PC-9 (cell line): ENCODE results near the gene ESRP2. TPM values are rescaled to one million over a fixed set of nuclear protein-coding genes. Genes with fewer than 3 reads are reported as not detected.

Experiments used
- BruUV-seq: library from RNA; stranded (reverse); fragments of 400-500 nt; replicated peaks from 2 replicates; lab custom pipeline; 2021; lab: Mats Ljungman, UMichigan
- CTCF ChIA-PET: fragments of 300-600 bp; sonication (Branson Sonifier 250); formaldehyde crosslinking; loops from one replicate; lab custom pipeline; 2022; ENCODE audit warnings: antibody characterized with exemption; lab: Charles Lee
- POLR2A ChIA-PET: fragments of 300-600 bp; sonication (Branson Sonifier 250); formaldehyde crosslinking; loops from one replicate; lab custom pipeline; 2022; ENCODE audit warnings: antibody characterized with exemption; ENCODE audit not compliant: unreplicated experiment; lab: Charles Lee
- DNase-seq, 2 experiments: peaks; one replicate each; pipeline versions ENCODE4 v3.0.0 to v3.0.0-alpha.2; 2015 to 2022; ENCODE audit warnings: mixed read lengths in 1 of 2
- H2AFZ ChIP-seq: fragments of 200-600 bp; sonication (generic); 2 replicates; pipeline ENCODE4 v1.8.1; 2017; ENCODE audit warnings: antibody characterized with exemption
- H3F3A ChIP-seq: fragments of 200-600 bp; sonication (generic); 2 replicates; pipeline ENCODE4 v1.8.1; 2017; ENCODE audit warnings: antibody characterized with exemption, mild to moderate bottlenecking, low read depth; ENCODE audit not compliant: insufficient read depth
- H3K27ac ChIP-seq: fragments of 200-600 bp; sonication (generic); 2 replicates; pipeline ENCODE4 v1.6.1; 2016; ENCODE audit warnings: mixed run types
- H3K27me3 ChIP-seq: fragments of 200-600 bp; sonication (generic); 2 replicates; pipeline ENCODE4 v1.6.1; 2016; ENCODE audit warnings: low read depth, mixed run types; ENCODE audit not compliant: insufficient read depth
- H3K36me3 ChIP-seq: fragments of 200-600 bp; sonication (generic); 2 replicates; pipeline ENCODE4 v1.6.1; 2016; ENCODE audit warnings: low read depth, mixed run types
- H3K4me1 ChIP-seq: fragments of 200-600 bp; sonication (generic); replicated peaks from 2 replicates; pipeline ENCODE4 v1.6.1; 2016; ENCODE audit warnings: mixed run types; ENCODE audit not compliant: insufficient read depth
- H3K4me2 ChIP-seq: fragments of 200-600 bp; sonication (generic); 2 replicates; pipeline ENCODE4 v1.6.1; 2017; ENCODE audit warnings: mixed run types
- H3K4me3 ChIP-seq: fragments of 200-600 bp; sonication (generic); 2 replicates; pipeline ENCODE4 v1.6.1; 2016; ENCODE audit warnings: mixed run types
- H3K79me2 ChIP-seq: fragments of 200-600 bp; sonication (generic); 2 replicates; pipeline ENCODE4 v1.6.1; 2017; ENCODE audit warnings: low read depth, mixed run types
- H3K9me2 ChIP-seq: fragments of 200-600 bp; sonication (generic); 2 replicates; pipeline ENCODE4 v1.8.1; 2017; ENCODE audit warnings: mild to moderate bottlenecking; ENCODE audit not compliant: insufficient read depth
- H3K9me3 ChIP-seq: fragments of 200-600 bp; sonication (generic); 2 replicates; pipeline ENCODE4 v1.8.1; 2016; ENCODE audit warnings: low read depth; ENCODE audit not compliant: insufficient read depth
- H4K20me1 ChIP-seq: fragments of 200-600 bp; sonication (generic); 2 replicates; pipeline ENCODE4 v1.8.1; 2017; ENCODE audit not compliant: insufficient read depth
- CTCF ChIP-seq: fragments of 200-600 bp; sonication (generic); conservative IDR thresholded peaks from 2 replicates; pipeline ENCODE4 v1.6.1; 2017; ENCODE audit warnings: mixed run types, antibody characterized with exemption, mild to moderate bottlenecking, moderate library complexity
- EZH2 ChIP-seq: fragments of 200-600 bp; sonication (generic); IDR thresholded peaks from 2 replicates; pipeline ENCODE4 v1.8.0; 2017; ENCODE audit warnings: antibody characterized with exemption, low read depth
- intact Hi-C: fragments of 100-400 bp; cut with micrococcal nuclease; formaldehyde crosslinking; loops from one replicate; pipeline ENCODE4 v1.10.0; 2022; ENCODE audit not compliant: unreplicated experiment
- microRNA-seq: library from miRNA; unstranded; fragments of <30 nt; microRNA quantifications from one replicate; pipeline ENCODE4 v1.2.0, GENCODE V29; 2021; ENCODE audit warnings: borderline number of aligned reads, borderline replicate concordance
- total RNA-seq: library from RNA; stranded (reverse); gene quantifications from 2 replicates; pipeline ENCODE4 v1.2.3, GENCODE V29; 2021

The ESRP2 gene
- total RNA-seq, 1 experiment from 2014 or later: 45.0 TPM

DNA sequence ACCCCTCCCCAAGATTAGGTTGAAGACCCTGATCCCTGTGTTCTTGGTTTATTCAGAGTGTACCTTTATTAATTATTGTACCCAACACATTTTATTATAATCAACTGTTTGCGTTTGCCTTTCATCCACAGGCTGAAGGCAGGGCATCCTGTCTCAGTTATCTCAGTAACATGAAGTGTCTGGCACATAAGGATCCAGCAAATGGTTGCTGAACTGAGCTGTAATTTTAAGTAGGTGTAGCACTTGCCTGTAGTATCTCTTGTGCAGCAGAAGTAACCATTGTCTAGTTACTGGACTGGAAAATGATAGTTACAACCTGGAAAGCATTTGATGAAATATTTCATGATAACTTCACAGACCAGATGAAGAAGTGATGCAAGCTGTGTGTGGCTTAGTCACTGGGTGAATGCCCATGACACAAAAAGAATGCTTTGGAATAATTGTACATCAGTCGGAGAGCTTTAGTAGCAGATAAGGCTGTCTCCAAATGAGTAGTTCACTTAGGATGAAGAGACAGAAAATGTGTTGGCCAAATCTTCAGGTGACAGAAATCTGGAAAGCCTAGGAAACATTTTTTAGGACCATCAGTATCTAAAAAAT is 56.6 kb downstream of the ESRP2 start:
- Histone ChIP-seq H3K27me3 (no peaks in the 10 kb centered on the region), H3K4me1 (no peaks in the 10 kb centered on the region), H3K79me2 (no peaks in the 10 kb centered on the region), H3F3A (0 out of 2 replicates have a peak, but pooled peaks cover 7% of the 10 kb centered on the region), H2AFZ (no peak overlapping the region), H3K4me2 (no peak overlapping the region), H3K9me2 (no peaks in the 10 kb centered on the region), H3K36me3 (0 out of 2 replicates have a peak, but pooled peaks cover 4% of the 10 kb centered on the region), H4K20me1 (no peaks in the 10 kb centered on the region), H3K27ac (no peak overlapping the region), H3K9me3 (no peaks in the 10 kb centered on the region), H3K4me3 (no peak overlapping the region)
- intact Hi-C loops: no loop called here
- BruUV-seq: no TSS peak
- CTCF ChIA-PET: no interaction called here
- POLR2A ChIA-PET: no interaction called here
- DNase-seq: no peak
- TF ChIP-seq CTCF (no peak), EZH2 (no peak)

Small RNA genes lying within 50 kb of the gene (microRNA-seq; reads per million reads assigned to microRNA genes)
- gene MIR6773: not detected

Other genes starting within 250 kb of the ESRP2 start
- not detected in 2 replicates for gene DPEP2, start 236.6 kb downstream of the ESRP2 start, total RNA-seq
- gene DPEP2NB, start 220.2 kb downstream of the ESRP2 start, total RNA-seq: not detected in 2 replicates
- 6.3 and 7.5 TPM in 2 replicates for gene DDX28, start 212.9 kb downstream of the ESRP2 start, total RNA-seq
- 25.4 and 29.7 TPM in 2 replicates for gene DUS2, start 212.8 kb downstream of the ESRP2 start, total RNA-seq
- 37.2 and 43.7 TPM in 2 replicates for gene NFATC3, start 150.8 kb downstream of the ESRP2 start, total RNA-seq
- 13.4 and 14.0 TPM in 2 replicates for gene PLA2G15, start 9.2 kb upstream of the ESRP2 start, total RNA-seq
- gene SLC7A6, start 28.4 kb upstream of the ESRP2 start, total RNA-seq: 28.6 and 44.7 TPM in 2 replicates
- 14.2 and 17.2 TPM in 2 replicates for gene SLC7A6OS, start 74.8 kb upstream of the ESRP2 start, total RNA-seq
- 47.5 and 65.7 TPM in 2 replicates for gene PRMT7, start 74.9 kb upstream of the ESRP2 start, total RNA-seq
- gene SMPD3, start 212.4 kb upstream of the ESRP2 start, total RNA-seq: 0.30 and 0.94 TPM in 2 replicates